ENCODE results near the gene FHAD1.

FHAD1 gene

GRCh38 chr1:15439325-15439724 is 192.3 kb downstream of the FHAD1 start:
- DNase-seq (ENCODE audit: low spot score): no peak

GRCh38 chr1:15440357-15440756 is 193.3 kb downstream of the FHAD1 start:
- no peak for DNase-seq (ENCODE audit: low spot score)

- DNase-seq (ENCODE audit: low spot score): no peak
Measured at GRCh38 chr1:15441247-15441646, 194.2 kb downstream of the FHAD1 start.

- no peak for DNase-seq (ENCODE audit: low spot score)
Measured at GRCh38 chr1:15442119-15442518, 195.1 kb downstream of the FHAD1 start.

GRCh38 chr1:15442759-15443158 is 195.7 kb downstream of the FHAD1 start:
- no peak for DNase-seq (ENCODE audit: low spot score)

- DNase-seq (ENCODE audit: low spot score): no peak
Measured at GRCh38 chr1:15443281-15443680, 196.3 kb downstream of the FHAD1 start.

GRCh38 chr1:15444468-15445389 is 197.7 kb downstream of the FHAD1 start:
- DNase-seq (ENCODE audit: low spot score): no peak

GRCh38 chr1:15445390-15446122 is 198.5 kb downstream of the FHAD1 start:
- no peak for DNase-seq (ENCODE audit: low spot score)

- no peak for DNase-seq (ENCODE audit: low spot score)
Measured at GRCh38 chr1:15446212-15446611, 199.2 kb downstream of the FHAD1 start.

Data from cerebellar cortex (tissue), 1 donor.